Right cardiac atrium (tissue), 5 donors: Measurements from ENCODE around the gene RUNDC3A. TPM values are rescaled to one million over a fixed set of nuclear protein-coding genes. Genes with fewer than 3 reads are reported as not detected.
A peak's percentile ranks its signal among the peaks of the same experiment; 100 is the strongest.
"Not testable (repeated sequence)": the region's sequence is repeated elsewhere in the genome, so short reads cannot be mapped to it uniquely, and the experiment has no call there.

Experiments
- ATAC-seq, 2 donors: fragments of 200-7000 bp; cut with Tn5 transposase; one replicate each; pipeline versions ENCODE4 v1.8.0 to v1.9.1; 2020; ENCODE audit warnings: moderate library complexity in 2 of 2, mild to moderate bottlenecking in 1 of 2
- DNase-seq, 3 donors: peaks; one replicate each; pipeline ENCODE4 v3.0.0-alpha.2; 2020
- H3K27ac ChIP-seq: one replicate; pipeline ENCODE4 v1.5.1; 2013; ENCODE audit warnings: mild to moderate bottlenecking, low read length, control low read depth, moderate library complexity
- H3K27me3 ChIP-seq: one replicate; pipeline ENCODE4 v1.6.1; 2013; ENCODE audit not compliant: control insufficient read depth, insufficient read depth
- H3K4me1 ChIP-seq: one replicate; pipeline ENCODE4 v1.6.1; 2013; ENCODE audit warnings: low read length; ENCODE audit not compliant: control insufficient read depth, insufficient read depth
- H3K4me3 ChIP-seq: one replicate; pipeline ENCODE4 v1.5.1; 2013; ENCODE audit warnings: low read length, control low read depth
- H3K9me3 ChIP-seq: one replicate; pipeline ENCODE4 v1.6.1; 2013; ENCODE audit warnings: low read length; ENCODE audit not compliant: control insufficient read depth
- WGBS: extraction: QIAGEN DNeasy Blood & Tissue Kit; methylation state at CpG from one replicate; pipeline ENCODE4 v1.1.7; 2013; 5-methylcytosine and 5-hydroxymethylcytosine counted together
- intact Hi-C, 4 donors: fragments of 100-400 bp; cut with DNase I; formaldehyde crosslinking; loops; one replicate each; pipeline versions ENCODE4 v1.11.0 to v1.14.0; 2022 to 2023
- polyA plus RNA-seq: library from polyadenylated mRNA; stranded (reverse); fragments of 200-250 nt; gene quantifications from one replicate; pipeline ENCODE4 v1.2.3, GENCODE V29; 2013
- total RNA-seq, 4 donors: library from RNA; stranded (reverse); fragmentation: NEBNext Ultra II Directional; extraction: Animal tissue kit (Norgen Biotek cat#: 25700); gene quantifications; one replicate each; pipeline ENCODE4 v1.2.1, GENCODE V29; 2021
- donor health status: healthy with polysubstance abuse.
- donor health status: DM: no; HTN: yes; CAD: no.
- donor health status: DM: no; HTN: no; CAD: no.
- donor health status: DM: no; HTN: yes; CAD: no; lungs with severe emphysema.
- donor health status: DM: yes; HTN: yes; CAD: no.

RUNDC3A gene
- total and polyA plus RNA-seq, 5 donors, result 1.6 to 4.5 (median 2.1) TPM

GRCh38 chr17:44333371-44333770 is 25.0 kb downstream of the RUNDC3A start:
- Histone ChIP-seq H3K27ac (no peak overlapping the region), H3K27me3 (no peaks in the 10 kb centered on the region), H3K4me1 (no peaks in the 10 kb centered on the region), H3K9me3 (no peaks in the 10 kb centered on the region), H3K4me3 (no peak overlapping the region)
- peak in 1 of 3 donors; percentile 76 for DNase-seq
- intact Hi-C loops, result loop anchor here in 1 of 4 donors (5.0 kb wide), 1 partner anchor 121 kb away; no protein-coding TSS in a partner anchor
- ATAC-seq, result peak; percentile 44 to 56
- 60% methylated on average over 5 of the region's 5 CpGs for WGBS

- ATAC-seq, result no peak
- H3K9me3 ChIP-seq, result no peaks in the 10 kb centered on the region
- 60% methylated on average over 2 of the region's 2 CpGs for WGBS
- intact Hi-C loops, result loop anchor here in 1 of 4 donors (5.0 kb wide), 1 partner anchor 122 kb away; no protein-coding TSS in a partner anchor
- H3K27me3 ChIP-seq, result no peaks in the 10 kb centered on the region
- no peak overlapping the region for H3K4me3 ChIP-seq
- H3K27ac ChIP-seq, result no peak overlapping the region
- peak in 1 of 3 donors; percentile 48 for DNase-seq
- no peaks in the 10 kb centered on the region for H3K4me1 ChIP-seq
Observed at GRCh38 chr17:44334315-44334714, 25.9 kb downstream of the RUNDC3A start.

GRCh38 chr17:44334727-44335126 is 26.3 kb downstream of the RUNDC3A start:
- Histone ChIP-seq H3K27ac (no peak overlapping the region), H3K4me1 (no peaks in the 10 kb centered on the region), H3K4me3 (no peak overlapping the region), H3K27me3 (no peaks in the 10 kb centered on the region), H3K9me3 (no peaks in the 10 kb centered on the region)
- intact Hi-C loops, result loop anchor here in 1 of 4 donors (5.0 kb wide), 1 partner anchor 122 kb away; no protein-coding TSS in a partner anchor
- WGBS, result 47% methylated on average over 3 of the region's 3 CpGs
- DNase-seq (no peak), ATAC-seq (no peak)

GRCh38 chr17:44335564-44335963 is 27.2 kb downstream of the RUNDC3A start:
- DNase-seq (no peak), ATAC-seq (no peak)
- 65% methylated on average over 3 of the region's 3 CpGs for WGBS

GRCh38 chr17:44335968-44336367 is 27.6 kb downstream of the RUNDC3A start:
- Histone ChIP-seq H3K27ac (no peak overlapping the region), H3K27me3 (no peaks in the 10 kb centered on the region), H3K4me1 (no peaks in the 10 kb centered on the region), H3K9me3 (no peaks in the 10 kb centered on the region), H3K4me3 (no peak overlapping the region)
- DNase-seq, result no peak
- 25% methylated on average over 5 of the region's 5 CpGs for WGBS
- no peak for ATAC-seq
- intact Hi-C loops, result no loop called here

More at GRCh38 chr17:44335564-44335963, 27.2 kb downstream of the RUNDC3A start:
- H3K9me3 ChIP-seq, result no peaks in the 10 kb centered on the region
- H3K27me3 ChIP-seq, result no peaks in the 10 kb centered on the region
- H3K4me3 ChIP-seq, result no peak overlapping the region
- H3K4me1 ChIP-seq, result no peaks in the 10 kb centered on the region
- intact Hi-C loops, result no loop called here
- no peak overlapping the region for H3K27ac ChIP-seq

- WGBS, result 52% methylated on average over 6 of the region's 6 CpGs
- no peaks in the 10 kb centered on the region for H3K27me3 ChIP-seq
- peak in 1 of 3 donors; percentile 74 for DNase-seq
- H3K4me1 ChIP-seq, result no peaks in the 10 kb centered on the region
- intact Hi-C loops, result no loop called here
- no peak overlapping the region for H3K4me3 ChIP-seq
- H3K27ac ChIP-seq, result peak overlapping the region; percentile 1
- ATAC-seq, result peak; percentile 40 to 79
- no peaks in the 10 kb centered on the region for H3K9me3 ChIP-seq
Observed at GRCh38 chr17:44338702-44339101, 30.3 kb downstream of the RUNDC3A start.

- H3K27me3 ChIP-seq, H3K4me1 ChIP-seq, intact Hi-C loops, H3K27ac ChIP-seq, DNase-seq, H3K9me3 ChIP-seq, H3K4me3 ChIP-seq, ATAC-seq: not testable (repeated sequence)
- WGBS, result 57% methylated on average over 5 of the region's 5 CpGs
Observed at GRCh38 chr17:44340553-44340952, 32.2 kb downstream of the RUNDC3A start.

- no peak for ATAC-seq
- no peaks in the 10 kb centered on the region for H3K27me3 ChIP-seq
- H3K4me1 ChIP-seq, result no peaks in the 10 kb centered on the region
- peak in 1 of 3 donors; percentile 30 for DNase-seq
- no peaks in the 10 kb centered on the region for H3K9me3 ChIP-seq
- no peak overlapping the region for H3K27ac ChIP-seq
- intact Hi-C loops, result no loop called here
- 61% methylated on average over 11 of the region's 11 CpGs for WGBS
- no peak overlapping the region for H3K4me3 ChIP-seq
Observed at GRCh38 chr17:44343510-44344209, 35.3 kb downstream of the RUNDC3A start.

- WGBS, result under 1% methylated on average over 26 of the region's 26 CpGs
- ATAC-seq (peak; percentile 98), DNase-seq (peak; percentile 92 to 97 (median 94))
- peak within 1 kb of the TSS; percentile 90 for H3K27ac ChIP-seq
- H3K4me1 ChIP-seq, result no peaks in the 10 kb centered on the region
- intact Hi-C loops, result no loop called here
- H3K27me3 ChIP-seq, result no peaks in the 10 kb centered on the region
- no peaks in the 10 kb centered on the region for H3K9me3 ChIP-seq
- peak within 1 kb of the TSS; percentile 85 for H3K4me3 ChIP-seq
Observed at GRCh38 chr17:44344939-44345453, 36.6 kb downstream of the RUNDC3A start, which contains the start of gene GRN. GRN (plus strand) TSS chr17:44345302; CDS start chr17:44349165, 3,863 bp downstream.

- H3K4me1 ChIP-seq, result no peaks in the 10 kb centered on the region
- WGBS, result 1% methylated on average over 21 of the region's 21 CpGs
- intact Hi-C loops, result no loop called here
- no peaks in the 10 kb centered on the region for H3K9me3 ChIP-seq
- peak overlapping the region; percentile 85 for H3K4me3 ChIP-seq
- peak in 2 of 3 donors; percentile 57 to 73 for DNase-seq
- no peaks in the 10 kb centered on the region for H3K27me3 ChIP-seq
- ATAC-seq, result peak; percentile 17 to 44
- H3K27ac ChIP-seq, result peak overlapping the region; percentile 90
Observed at GRCh38 chr17:44345454-44346026, 37.1 kb downstream of the RUNDC3A start.
